Psoas muscle (tissue), 8 donors: ENCODE measurements around the gene MED13L. TPM values are rescaled to one million over a fixed set of nuclear protein-coding genes. Genes with fewer than 3 reads are reported as not detected.

Experiments
- ATAC-seq, 4 donors: fragments of 200-7000 bp; cut with Tn5 transposase; one replicate each; pipeline ENCODE4 v1.9.1; 2020; ENCODE audit warnings: moderate library complexity in 3 of 4, mild to moderate bottlenecking in 2 of 4
- DNase-seq, 2 donors: peaks; one replicate each; pipeline ENCODE4 v3.0.0-alpha.2; 2020
- H3K27ac ChIP-seq: fragments of 200-600 bp; one replicate; pipeline ENCODE4 v1.8.0; 2022
- H3K27me3 ChIP-seq, 3 donors: fragments of 200-600 bp in 1 of 3; one replicate each; pipeline versions ENCODE4 v1.6.1 to v1.8.0; 2013 to 2022; ENCODE audit warnings: low read length in 2 of 3, mild to moderate bottlenecking in 2 of 3, moderate library complexity in 1 of 3; ENCODE audit not compliant: insufficient read depth in 3 of 3
- H3K36me3 ChIP-seq, 2 donors: fragments of 200-600 bp in 1 of 2; one replicate each; pipeline versions ENCODE4 v1.6.1 to v1.8.0; 2013 to 2022; ENCODE audit warnings: low read depth in 1 of 2, mild to moderate bottlenecking in 1 of 2, moderate library complexity in 1 of 2; ENCODE audit not compliant: insufficient read depth in 1 of 2
- H3K4me1 ChIP-seq: fragments of 200-600 bp; one replicate; pipeline ENCODE4 v1.8.0; 2022
- H3K4me3 ChIP-seq: fragments of 200-600 bp; one replicate; pipeline ENCODE4 v1.8.0; 2022; ENCODE audit warnings: mild to moderate bottlenecking
- H3K9me3 ChIP-seq: fragments of 200-600 bp; one replicate; pipeline ENCODE4 v1.8.0; 2022
- CTCF ChIP-seq: fragments of 200-600 bp; IDR thresholded peaks from one replicate; pipeline ENCODE4 v1.8.0; 2022; ENCODE audit warnings: antibody characterized with exemption
- WGBS, 3 donors: extraction: QIAGEN DNeasy Blood & Tissue Kit; methylation state at CpG; one replicate each; pipeline versions ENCODE4 v1.1.6 to v1.1.7; 2013; 5-methylcytosine and 5-hydroxymethylcytosine counted together
- intact Hi-C, 2 donors: fragments of 100-400 bp; cut with DNase I; formaldehyde crosslinking; loops; one replicate each; pipeline versions ENCODE4 v1.11.0 to v1.14.2; 2022
- polyA plus RNA-seq, 3 donors: library from polyadenylated mRNA; stranded (reverse); fragments of 200-250 nt; gene quantifications; one replicate each; pipeline ENCODE4 v1.2.3, GENCODE V29; 2013
- total RNA-seq, 4 donors: library from RNA; stranded (reverse); fragmentation: NEBNext Ultra II Directional in 2 of 4; extraction: Animal tissue kit (Norgen Biotek cat#: 25700) in 2 of 4; gene quantifications; one replicate each; pipeline versions ENCODE4 v1.2.1 to v1.2.4, GENCODE V29; 2021 to 2023
- donor health status: healthy with polysubstance abuse.
- donor health status: DM: no; HTN: no; CAD: no; lungs with moderate emphysema.
- donor health status: Bipolar disorder and iron deficiency.
- donor health status: healthy.
- donor health status: DM: yes; HTN: yes; CAD: no.
- donor health status: DM: no; HTN: no; CAD: no.
- donor health status: DM: no; HTN: no; CAD: no.
- donor health status: DM: yes; HTN: yes; CAD: no.

The MED13L gene
- total and polyA plus RNA-seq, 7 donors: 8.9 to 90.5 (median 72.5) TPM

GRCh38 chr12:116227811-116228210 is 49.7 kb downstream of the MED13L start:
- no peak overlapping the region for H3K4me3 ChIP-seq
- intact Hi-C loops: no loop called here
- no peaks in the 10 kb centered on the region for H3K9me3 ChIP-seq
- no peak for DNase-seq
- no peak for TF ChIP-seq CTCF
- 93 to 96% (median 94%) methylated on average over 3 of the region's 3 CpGs for WGBS, 3 donors
- ATAC-seq: no peak
- no peak overlapping the region for H3K27ac ChIP-seq
- H3K36me3 ChIP-seq: no peaks in the 10 kb centered on the region
- H3K27me3 ChIP-seq: no peaks in the 10 kb centered on the region
- peaks cover 16% of the 10 kb centered on the region for H3K4me1 ChIP-seq

GRCh38 chr12:116226026-116226425 is 51.5 kb downstream of the MED13L start:
- no peak overlapping the region for H3K4me3 ChIP-seq
- no peak for ATAC-seq
- H3K4me1 ChIP-seq: peaks cover 20% of the 10 kb centered on the region
- H3K9me3 ChIP-seq: no peaks in the 10 kb centered on the region
- H3K27me3 ChIP-seq: no peaks in the 10 kb centered on the region
- WGBS, 3 donors: 56 to 75% (median 62%) methylated on average over 2 of the region's 2 CpGs
- TF ChIP-seq CTCF: no peak
- DNase-seq: no peak
- intact Hi-C loops: no loop called here
- H3K27ac ChIP-seq: no peak overlapping the region
- no peaks in the 10 kb centered on the region for H3K36me3 ChIP-seq

- H3K27me3 ChIP-seq: no peaks in the 10 kb centered on the region
- no peak for TF ChIP-seq CTCF
- H3K9me3 ChIP-seq: no peaks in the 10 kb centered on the region
- H3K36me3 ChIP-seq: no peaks in the 10 kb centered on the region
- H3K4me1 ChIP-seq: peaks cover 36% of the 10 kb centered on the region
- ATAC-seq: peak; percentile 71 to 90 (median 82)
- intact Hi-C loops: no loop called here
- WGBS, 3 donors: 34 to 49% (median 38%) methylated on average over 4 of the region's 4 CpGs
- H3K27ac ChIP-seq: no peak overlapping the region
- no peak overlapping the region for H3K4me3 ChIP-seq
- no peak for DNase-seq
Observed at GRCh38 chr12:116222358-116222757, 55.1 kb downstream of the MED13L start.

GRCh38 chr12:116220756-116221155 is 56.7 kb downstream of the MED13L start:
- Histone ChIP-seq H3K4me1 (peaks cover 49% of the 10 kb centered on the region), H3K27me3 (no peaks in the 10 kb centered on the region), H3K4me3 (no peak overlapping the region), H3K27ac (no peak overlapping the region), H3K36me3 (no peaks in the 10 kb centered on the region), H3K9me3 (no peaks in the 10 kb centered on the region)
- no peak for ATAC-seq
- WGBS, 3 donors: 86 to 93% (median 90%) methylated on average over 3 of the region's 3 CpGs
- DNase-seq: no peak
- intact Hi-C loops: no loop called here
- no peak for TF ChIP-seq CTCF

- no peak overlapping the region for H3K4me3 ChIP-seq
- H3K27me3 ChIP-seq: no peaks in the 10 kb centered on the region
- no peak overlapping the region for H3K27ac ChIP-seq
- no peaks in the 10 kb centered on the region for H3K36me3 ChIP-seq
- 57 to 75% (median 66%) methylated on average over 3 of the region's 3 CpGs for WGBS, 3 donors
- ATAC-seq (no peak), DNase-seq (no peak)
- no peaks in the 10 kb centered on the region for H3K9me3 ChIP-seq
- H3K4me1 ChIP-seq: peaks cover 62% of the 10 kb centered on the region
- TF ChIP-seq CTCF: no peak
- intact Hi-C loops: no loop called here
Observed at GRCh38 chr12:116217045-116217735, 60.3 kb downstream of the MED13L start.
